ENCODE results near the gene TOR2A.
A peak's percentile ranks its signal among the peaks of the same experiment; 100 is the strongest.
"Not testable (repeated sequence)": the region's sequence is repeated elsewhere in the genome, so short reads cannot be mapped to it uniquely, and the experiment has no call there.

Gene TOR2A

DNA sequence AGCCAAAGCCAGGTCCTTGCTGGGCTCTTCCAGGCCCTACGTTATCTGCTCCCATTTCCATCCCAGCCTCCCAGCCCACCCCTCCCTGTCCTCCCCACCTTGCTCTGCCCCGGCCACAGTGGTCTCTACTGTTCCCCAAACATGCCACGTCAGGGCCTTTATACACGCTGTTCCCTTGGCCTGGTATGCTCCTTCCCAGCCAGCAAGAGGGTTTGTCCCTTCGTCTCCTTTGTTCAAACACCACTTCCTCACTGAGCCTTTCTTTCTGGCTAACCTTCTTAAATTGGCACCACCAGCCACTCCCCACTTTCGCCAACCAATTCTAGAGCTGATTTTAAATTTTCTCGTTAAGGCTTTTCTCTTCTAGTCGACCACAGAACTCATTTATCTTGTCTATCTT is 33.6 kb upstream of the TOR2A start:
- no peak for DNase-seq (ENCODE audit: low spot score)

DNA sequence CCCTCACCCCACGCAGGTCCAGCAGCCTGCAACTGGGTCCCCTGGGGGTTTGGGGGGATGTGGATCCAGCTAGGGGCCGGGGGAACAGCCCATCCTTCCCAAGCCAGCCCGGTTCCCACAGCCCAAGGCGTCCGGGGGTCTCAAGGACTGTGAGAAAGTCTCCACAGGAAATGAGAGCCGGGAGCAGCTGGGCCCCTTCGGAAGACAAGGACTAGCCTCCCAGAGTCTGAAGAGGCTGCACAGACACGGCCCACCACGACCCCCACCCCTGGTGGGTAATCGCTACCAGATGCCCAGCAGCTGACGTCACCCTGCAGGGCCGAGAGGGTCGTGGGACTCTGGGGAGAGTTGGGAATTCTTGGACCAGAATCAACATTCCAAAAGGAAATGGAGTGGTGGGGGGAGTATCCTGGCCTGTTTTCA is 32.8 kb upstream of the TOR2A start:
- no peak for DNase-seq (ENCODE audit: low spot score)

DNA sequence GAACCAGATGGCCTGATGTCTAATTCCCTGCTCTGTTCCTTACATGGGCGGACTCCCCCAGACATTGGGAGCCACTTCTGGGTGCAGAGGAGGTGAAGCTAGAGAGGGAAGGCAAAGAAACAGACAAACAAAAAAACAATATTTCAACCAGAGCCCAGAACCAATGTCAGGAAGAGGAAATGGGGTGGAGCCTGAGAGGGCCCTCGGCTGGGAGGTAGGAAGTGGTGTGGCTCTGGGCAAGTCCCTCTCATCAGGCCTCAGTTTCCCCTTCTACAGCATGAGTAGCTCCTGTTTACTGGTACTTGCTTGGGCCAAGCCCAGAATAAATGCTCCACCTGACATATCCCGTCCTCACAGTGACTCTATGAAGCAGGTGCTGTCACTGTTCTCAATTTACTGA is 32.3 kb upstream of the TOR2A start:
- DNase-seq (ENCODE audit: low spot score), result no peak

DNA sequence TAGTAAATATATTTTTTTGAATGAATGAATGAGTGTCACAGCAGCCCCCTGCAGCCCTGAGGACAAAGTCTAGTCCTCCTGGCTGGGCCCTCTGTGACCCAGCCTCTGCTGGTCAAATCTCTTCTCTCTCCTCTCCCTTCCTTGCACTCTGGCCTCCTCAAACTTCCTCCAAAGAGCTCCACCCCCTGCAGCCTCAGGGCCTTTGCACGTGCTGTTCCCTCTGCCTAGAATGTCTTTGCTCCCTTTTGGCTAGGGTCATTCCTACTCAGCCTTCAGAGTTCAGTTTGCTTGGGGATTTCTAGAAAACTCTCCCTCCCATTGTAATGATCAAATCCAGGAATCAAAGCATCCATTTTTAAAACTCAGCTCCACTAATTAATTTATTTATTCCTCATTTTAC is 30.3 kb upstream of the TOR2A start:
- no peak for DNase-seq (ENCODE audit: low spot score)

DNA sequence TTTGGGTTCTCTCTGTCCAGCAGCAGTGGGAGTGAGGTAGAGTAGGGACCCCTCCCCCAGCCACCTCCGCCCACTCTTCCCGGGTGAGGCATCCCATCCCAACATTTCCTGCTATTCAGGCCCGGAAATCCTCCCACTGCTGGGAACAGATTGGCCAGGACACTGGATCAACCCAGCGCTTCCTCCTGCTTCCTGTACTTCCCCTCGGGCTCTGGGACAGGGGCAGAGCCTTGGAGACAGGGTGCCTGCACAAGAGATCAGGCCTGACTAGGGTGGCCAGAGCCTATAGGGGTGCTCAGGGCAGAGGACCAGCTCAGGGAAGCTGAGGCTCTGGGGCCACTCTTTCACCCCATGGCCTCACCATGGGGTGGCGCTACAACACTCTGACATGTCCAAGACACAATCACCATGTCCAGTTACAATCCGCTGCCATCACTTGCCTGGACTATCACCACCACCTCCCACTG is 28.9 kb upstream of the TOR2A start:
- peak; percentile 41 for DNase-seq (ENCODE audit: low spot score)

DNA sequence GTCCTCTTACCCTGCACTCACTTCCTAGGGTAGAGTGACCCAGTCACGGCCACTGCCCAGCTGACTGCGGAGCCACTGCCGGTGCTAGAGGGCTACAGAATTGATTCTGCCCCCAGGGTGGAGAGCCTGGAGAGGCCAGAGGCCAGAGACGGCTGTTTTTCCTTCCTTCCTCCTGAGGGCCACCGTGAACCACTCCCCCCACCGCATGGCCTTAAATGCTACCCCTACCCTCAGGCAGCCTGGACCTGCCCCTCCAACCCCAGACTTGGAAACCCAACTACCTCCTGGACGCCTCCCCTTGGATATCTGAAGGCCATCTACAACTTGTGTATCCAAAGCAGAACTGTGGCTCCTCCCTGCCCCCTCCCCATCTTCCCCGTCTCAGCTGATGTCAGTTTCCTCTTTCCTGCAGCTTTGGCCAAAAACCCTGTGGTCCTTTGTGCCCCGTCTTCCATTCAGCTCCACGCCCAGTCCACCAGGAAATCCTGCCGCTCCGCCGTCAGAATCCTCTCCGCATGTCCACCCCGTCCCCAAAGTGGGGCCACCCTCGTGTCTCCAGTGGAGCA is 27.1 kb upstream of the TOR2A start:
- DNase-seq (ENCODE audit: low spot score), result peak; percentile 31

DNA sequence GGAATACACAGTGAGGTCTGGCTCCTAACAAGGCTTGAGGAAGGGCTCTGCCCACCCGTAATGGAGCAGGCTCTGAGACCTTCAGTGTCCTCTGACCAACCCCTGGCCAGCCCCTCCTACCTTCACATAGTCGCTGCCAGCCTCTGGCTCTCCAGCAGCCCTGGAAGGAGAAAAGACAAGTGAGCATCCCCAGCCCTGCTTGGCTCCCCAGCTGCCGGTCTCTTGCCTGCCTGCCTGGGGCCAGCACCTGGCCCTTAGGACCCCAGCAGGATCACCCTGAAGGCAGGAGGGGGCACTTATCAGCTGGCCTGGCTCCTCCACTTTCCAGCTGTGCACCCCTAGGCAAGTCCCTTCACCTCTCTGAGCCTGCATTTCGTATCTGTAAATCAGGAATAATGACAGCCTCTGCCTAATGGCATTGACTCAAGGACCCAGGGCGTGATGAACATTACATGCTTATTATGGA is 26.4 kb upstream of the TOR2A start:
- no peak for DNase-seq (ENCODE audit: low spot score)

DNA sequence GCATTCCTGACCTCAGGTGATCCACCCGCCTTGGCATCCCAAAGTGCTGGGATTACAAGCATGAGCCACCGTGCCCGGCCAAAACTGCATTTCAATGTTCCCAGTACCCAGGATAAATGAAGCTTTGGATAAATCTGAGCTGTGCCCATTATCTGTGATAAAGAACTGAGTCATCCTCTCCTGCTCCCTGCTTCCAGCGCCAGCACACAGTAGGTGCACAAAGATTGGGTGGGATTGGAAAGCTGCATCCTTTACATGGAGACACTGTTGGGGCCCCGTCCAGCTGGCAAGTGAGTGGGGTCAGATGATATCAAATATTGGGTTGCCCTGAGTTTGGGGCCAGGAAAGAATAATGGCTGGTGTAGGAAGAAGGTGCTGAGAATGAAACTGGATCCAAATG is 26.0 kb upstream of the TOR2A start:
- no peak for DNase-seq (ENCODE audit: low spot score)

DNA sequence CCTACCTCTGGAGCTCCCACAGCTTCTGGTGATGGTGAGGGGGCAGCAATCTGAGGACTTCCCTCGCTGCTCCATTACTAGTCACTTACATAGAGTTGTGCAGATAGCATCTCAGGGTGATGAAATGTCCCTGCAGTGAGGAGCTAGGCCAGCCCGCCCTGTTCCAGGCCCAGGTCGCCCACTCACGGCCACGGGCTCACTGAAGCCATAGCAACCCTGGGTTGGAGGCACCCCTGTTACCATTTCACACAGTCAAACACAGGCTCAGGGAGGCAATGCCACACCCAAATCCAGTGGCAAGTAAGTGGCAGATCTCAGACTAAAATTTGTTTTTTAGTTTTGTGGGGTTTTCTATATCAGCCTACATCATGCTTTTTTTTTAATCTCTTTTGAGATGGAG is 23.7 kb upstream of the TOR2A start:
- no peak for DNase-seq (ENCODE audit: low spot score)

DNA sequence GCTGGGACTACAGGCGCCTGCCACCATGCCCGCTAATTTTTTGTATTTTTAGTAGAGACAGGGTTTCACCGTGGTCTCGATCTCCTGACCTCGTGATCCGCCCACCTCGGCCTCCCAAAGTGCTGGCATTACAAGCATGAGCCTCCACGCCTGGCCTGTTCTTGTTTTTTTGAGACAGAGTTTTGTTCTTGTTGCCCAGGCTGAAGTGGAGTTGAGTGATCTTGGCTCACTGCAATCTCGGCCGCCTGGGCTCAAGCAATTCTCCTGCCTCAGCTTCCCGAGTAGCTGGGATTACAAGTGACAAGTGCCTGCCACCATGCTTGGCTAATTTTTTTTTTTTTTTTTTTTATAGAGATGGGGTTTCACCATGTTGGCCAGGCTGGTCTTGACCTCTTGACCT is 21.7 kb upstream of the TOR2A start:
- DNase-seq (ENCODE audit: low spot score), result not testable (repeated sequence)

DNA sequence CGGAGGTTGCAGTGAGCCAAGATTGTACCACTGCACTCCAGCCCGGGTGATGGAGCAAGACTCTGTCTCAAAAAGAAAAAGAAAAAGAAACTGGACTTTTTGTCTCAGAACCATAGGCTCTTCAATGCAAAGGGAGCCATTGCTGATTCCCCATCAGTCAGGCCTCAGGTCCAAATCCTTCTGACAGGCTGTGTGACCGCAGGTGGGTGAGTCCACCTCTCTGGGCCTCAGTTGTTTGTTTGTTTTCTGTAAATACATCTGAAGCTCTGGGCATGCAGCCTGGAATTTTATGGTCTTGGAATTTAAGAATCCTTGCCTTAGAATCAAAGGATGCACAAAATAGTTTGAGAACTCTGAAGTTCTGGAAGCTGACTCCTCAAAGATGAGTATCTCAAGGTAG is 21.1 kb upstream of the TOR2A start:
- DNase-seq (ENCODE audit: low spot score), result no peak

DNA sequence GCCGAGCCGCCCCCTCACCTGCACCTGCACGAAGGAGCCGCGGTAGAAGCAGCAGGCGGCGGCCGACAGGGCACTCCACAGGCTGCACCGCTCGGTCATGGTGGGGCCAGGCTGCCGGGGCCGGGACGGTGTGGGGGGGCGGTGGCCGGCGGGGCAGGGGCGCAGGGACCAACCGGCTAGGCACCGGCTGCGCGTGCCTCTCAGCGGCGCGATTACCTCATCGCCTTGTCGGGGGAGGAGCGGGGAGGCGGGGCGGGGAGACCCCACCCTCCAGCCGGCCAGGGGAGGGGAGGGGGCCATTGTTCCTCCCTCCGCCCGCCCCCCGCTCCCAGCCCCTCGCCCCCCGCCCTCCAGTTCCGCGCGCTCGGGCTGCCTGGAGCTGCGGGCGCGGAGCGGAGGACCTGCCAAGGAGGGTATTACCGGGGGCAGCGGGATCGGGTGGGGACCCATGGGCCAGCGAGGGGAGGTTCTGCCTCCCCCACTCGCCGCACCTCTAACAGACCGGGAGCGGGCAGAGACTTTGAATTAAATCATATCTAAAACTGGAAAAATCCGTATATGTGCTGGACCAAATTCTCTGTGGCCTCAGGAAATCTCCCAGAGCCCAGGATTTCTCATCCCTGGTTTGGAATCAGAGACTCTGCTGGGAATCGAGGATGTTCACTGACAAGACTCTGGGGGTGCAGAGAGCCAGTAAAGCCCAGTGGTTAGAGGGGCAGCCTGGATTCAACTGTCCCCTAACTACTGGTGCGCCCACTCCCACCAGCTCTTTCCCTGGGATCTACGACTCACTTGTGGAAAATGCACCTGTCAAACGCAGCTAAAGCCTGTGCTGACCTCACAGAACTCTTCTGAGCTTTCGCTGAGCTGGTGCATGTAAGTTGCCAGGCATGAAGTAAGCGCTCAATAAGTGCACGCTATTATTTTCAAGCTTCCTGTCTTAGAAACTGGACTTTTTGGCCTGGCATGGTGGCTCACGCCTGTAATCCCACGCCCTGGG is 20.3 kb upstream of the TOR2A start:
- no peak for DNase-seq (ENCODE audit: low spot score)

DNA sequence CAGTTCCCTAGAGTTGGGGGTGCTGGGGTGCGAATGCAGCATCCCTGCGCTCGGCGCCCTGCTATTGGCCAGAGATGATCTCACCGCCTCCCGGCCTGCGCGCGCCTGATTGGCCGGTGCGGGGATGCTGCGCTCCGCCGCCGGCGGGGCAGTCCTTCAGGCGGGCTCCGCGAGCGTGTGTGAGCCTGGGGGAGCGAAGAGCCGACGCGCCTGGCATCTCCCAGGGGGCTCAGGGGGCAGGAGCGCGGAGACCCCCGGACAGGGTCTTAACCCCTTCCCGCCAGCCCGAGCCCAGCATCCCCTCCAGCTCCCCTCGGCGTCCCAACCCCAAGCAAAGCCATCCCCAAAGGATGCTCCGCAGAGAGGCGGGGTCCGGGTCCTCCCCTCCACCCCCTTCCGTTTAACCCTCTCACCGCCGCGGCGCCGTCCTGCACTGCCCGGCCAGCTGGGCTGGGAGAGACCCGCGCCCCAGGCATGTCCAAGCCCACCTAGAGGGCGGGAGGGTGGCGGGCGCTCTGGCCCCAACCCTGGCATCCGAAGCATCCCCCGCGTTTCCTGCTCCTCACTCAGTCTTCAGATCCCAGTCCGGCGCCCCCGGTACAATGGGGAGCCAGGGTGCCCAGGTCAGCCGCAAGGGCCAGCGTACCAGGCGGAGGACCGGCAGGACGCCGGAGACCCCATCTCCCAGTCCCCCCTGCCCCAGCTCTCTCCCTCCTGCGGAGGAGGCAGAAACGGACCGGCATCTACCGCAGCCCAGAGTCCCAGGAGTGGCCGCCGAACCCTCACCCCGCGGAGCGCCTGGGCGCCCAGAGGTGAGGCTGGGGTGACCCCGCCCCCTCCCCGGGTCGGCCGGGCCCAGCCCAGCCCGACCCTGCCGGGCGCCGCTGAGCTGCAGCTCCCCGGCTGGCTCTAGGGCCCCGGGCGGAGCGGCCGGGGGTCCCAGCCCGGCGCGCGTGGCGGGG is 19.3 kb upstream of the TOR2A start:
- DNase-seq (ENCODE audit: low spot score), result no peak

DNA sequence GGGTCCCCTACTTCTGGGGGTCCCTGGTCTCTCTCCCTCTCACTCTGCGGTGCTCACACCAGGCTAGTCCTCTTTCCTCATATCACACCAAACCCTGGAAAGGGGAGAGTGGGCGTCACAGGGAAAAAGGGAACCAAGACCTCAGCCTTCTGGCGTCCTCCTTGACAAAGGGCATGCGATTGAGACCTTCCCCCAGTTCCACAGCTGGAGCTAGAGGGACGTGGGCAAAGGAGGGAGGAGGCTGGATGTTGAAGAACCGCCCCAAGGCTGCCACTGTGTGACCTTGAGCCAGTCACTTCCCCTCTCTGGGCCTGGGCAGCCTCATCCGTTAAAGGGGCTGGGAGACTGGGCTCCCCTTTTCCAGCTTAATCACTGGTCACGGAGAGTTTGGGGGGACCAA is 18.5 kb upstream of the TOR2A start:
- no peak for DNase-seq (ENCODE audit: low spot score)

DNA sequence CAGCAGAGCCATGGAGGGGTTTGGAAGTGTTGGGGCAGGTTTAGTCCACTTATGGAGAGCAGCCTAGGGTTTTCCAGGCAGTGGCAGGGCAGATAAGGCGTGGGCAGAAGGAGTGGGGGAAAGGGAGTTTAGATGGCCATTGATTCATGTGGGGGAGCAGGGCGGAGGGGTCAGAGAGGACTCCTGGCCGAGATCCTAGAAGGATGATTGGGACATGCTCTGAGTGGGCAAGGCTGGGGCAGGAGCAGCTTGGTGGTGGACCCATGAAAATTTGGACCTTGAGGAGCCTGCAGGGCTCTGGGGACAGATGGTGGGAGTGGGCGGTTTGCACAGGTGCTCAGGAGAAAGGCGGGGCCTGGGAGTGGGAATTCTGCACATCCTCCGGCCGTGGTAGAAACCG is 18.1 kb upstream of the TOR2A start:
- no peak for DNase-seq (ENCODE audit: low spot score)

DNA sequence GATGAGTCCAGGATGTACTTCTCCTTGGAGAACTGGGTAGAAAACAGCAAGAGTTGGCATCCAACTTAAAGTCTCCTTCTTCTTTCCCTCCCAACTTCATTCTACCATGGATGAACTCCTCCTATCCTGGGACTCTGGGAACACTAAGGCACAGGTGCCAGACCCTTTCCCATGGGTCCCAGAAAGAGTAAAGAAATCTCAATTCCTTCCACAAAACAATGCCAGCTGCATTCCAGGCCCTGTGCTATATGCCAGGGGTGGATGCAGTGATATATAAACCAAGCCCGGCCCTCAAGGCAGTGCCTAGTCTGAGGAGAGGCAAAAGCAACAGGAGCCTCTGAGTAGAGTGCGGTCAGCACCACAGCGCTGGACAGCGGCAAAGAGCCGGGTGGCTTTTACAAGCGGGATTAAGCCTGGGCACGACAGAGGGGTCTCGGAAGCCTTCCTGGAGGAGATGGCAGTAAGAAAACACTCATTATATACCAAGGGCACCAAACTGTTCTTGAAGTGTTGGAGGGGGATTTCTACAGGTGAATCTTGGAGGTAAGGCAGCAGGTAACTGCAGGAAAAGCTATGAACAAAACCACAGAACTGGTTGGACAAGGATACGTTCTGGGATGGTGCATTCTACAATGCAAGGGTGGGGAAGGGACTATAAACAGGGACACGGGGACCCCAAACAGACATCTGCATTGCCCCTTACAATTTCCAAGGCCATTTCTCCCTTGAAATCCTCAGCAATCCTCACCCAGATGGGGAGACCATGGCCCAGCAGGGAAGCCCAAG is 16.4 kb upstream of the TOR2A start:
- DNase-seq (ENCODE audit: low spot score), result no peak

DNA sequence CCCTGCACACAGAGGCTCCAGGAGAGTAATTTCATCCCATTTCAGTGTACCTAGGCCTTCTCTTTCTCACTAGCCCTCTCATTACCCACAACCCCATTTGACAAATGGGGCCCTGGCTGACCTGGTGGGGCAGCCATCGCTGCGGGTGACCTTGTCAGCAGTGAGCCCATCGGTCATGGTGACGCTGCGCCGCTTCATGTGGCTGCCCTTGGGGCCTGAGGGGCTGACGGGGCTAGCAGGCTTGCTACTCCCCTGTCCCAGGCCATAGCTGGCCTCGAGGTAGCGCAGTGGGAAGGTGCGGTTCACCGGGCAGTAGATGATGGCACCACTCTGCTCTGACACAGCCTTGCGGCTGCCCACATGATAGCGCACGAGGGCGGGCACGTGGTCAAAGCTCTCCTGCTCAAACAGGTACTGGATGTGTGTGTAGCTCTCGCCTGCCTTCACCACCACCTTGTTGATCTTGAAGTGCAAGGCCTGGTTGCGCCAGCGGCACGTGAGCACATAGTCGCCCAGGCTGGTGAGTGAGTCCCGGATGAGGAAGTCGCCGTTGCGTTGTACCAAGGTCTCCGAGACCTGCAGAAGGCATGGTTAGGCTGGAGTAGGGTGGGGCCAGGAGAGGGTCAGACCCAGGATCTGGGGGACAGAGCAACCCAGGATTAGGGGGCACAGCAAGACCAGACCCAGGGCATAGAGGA is 14.1 kb upstream of the TOR2A start:
- DNase-seq (ENCODE audit: low spot score), result no peak

DNA sequence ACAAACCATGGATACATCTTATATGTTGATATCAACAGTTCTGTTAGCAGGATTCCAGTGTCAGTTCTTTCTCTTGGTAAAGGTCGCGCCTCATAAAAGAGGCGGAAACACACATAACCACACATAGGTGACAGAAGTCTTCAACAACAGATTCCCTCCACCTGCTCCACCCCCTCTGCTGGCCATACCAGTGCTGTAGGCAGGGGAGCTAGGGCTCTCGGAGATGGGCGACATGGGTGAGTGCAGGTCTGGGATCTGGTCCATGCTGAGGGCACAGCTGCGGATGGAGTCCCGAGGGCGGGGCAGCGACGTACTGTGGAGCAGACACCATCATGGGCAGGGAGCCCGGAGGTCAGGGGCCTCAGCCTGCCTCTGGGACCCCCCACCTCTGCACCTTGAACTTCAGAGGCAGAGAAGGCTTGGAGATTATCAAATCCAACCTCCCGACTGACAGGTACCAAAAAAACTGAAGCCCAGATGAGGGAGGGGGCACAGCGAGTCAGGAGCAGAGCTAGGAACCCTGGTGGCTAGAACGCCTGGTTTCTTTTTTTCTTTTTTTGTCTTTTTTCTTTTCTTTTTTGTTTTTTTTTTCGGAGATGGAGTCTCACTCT is 12.0 kb upstream of the TOR2A start:
- no peak for DNase-seq (ENCODE audit: low spot score)

DNA sequence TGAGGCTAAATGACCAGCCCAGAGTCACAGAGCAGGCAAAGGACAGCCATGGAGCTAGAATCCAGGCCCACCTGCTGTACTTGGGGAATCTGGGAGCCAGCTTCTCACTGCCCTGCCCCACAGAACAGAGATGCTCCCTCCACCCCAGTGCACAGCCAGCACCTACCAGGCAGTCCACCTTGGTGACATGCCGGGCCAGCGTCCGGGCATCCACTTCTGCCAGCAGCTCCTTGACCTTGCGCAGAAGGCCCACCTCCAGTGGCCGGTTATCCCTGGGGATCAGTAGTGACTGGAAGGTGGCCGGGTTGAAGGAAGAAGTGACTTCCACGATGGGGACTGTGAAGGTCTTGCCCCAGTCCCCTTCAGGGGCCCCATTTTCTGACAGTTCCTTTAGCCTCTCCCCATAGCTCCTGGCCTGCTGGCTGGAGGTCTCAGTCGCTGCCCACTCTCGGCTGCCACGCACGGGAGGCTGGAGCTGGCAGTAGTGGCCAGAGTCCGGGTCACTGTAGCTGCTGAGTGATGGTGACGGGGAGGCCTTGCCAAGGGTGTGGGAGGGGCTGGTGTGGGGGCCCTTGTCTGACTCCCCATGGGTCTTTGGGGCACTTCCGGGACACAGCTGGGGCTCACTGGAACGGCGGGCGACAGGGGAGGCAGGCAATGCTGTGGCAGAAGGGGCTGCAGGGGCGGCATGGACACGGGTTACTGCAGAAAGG is 9.5 kb upstream of the TOR2A start:
- no peak for DNase-seq (ENCODE audit: low spot score)

All from pons (tissue), 1 donor.